ENCODE measurements around the gene MUC22. TPM values are rescaled to one million over a fixed set of nuclear protein-coding genes. Genes with fewer than 3 reads are reported as not detected.

Gene MUC22
- polyA plus RNA-seq, 2 of the 4 experiments (the other 2 are of a cell fraction): not detected

- TF ChIP-seq KDM5A (IDR thresholded peaks at IDR 0.05): no peak
- no peak for TF ChIP-seq ZNF302 (CRISPR knock-in tag; IDR thresholded peaks at IDR 0.05)
- TF ChIP-seq NPAS2 (CRISPR knock-in tag; IDR thresholded peaks at IDR 0.05; ENCODE audit: borderline replicate concordance): no peak
Observed at GRCh38 chr6:31083742-31084354, 73.6 kb downstream of the MUC22 start (continued).

Small RNA genes within 50 kb of the gene (small RNA-seq; reads per million reads assigned to genes)
- gene RNU6-1133P: 0 reads per million in 6 experiments

Other genes starting within 250 kb of the MUC22 start
- gene DDR1, start 126.0 kb upstream of the MUC22 start, polyA plus RNA-seq (2011; rRNA removed): 19.8 and 25.8 TPM in 2 replicates
- 31.9 to 44.2 TPM (median 43.5 TPM) in 3 replicates for gene DDR1, start 126.0 kb upstream of the MUC22 start, polyA plus RNA-seq (2017; fragmentation: RNase III; extraction: RNeasy Plus Mini Kit Qiagen cat#74134 plus additional on column Dnase treatment)
- gene GTF2H4, start 102.3 kb upstream of the MUC22 start, polyA plus RNA-seq (2011; rRNA removed): 19.7 and 24.8 TPM in 2 replicates
- gene GTF2H4, start 102.3 kb upstream of the MUC22 start, polyA plus RNA-seq (2017; fragmentation: RNase III; extraction: RNeasy Plus Mini Kit Qiagen cat#74134 plus additional on column Dnase treatment): 24.1 to 28.6 TPM (median 24.9 TPM) in 3 replicates
- gene VARS2, start 96.2 kb upstream of the MUC22 start, polyA plus RNA-seq (2011; rRNA removed): 15.5 and 16.1 TPM in 2 replicates
- gene VARS2, start 96.2 kb upstream of the MUC22 start, polyA plus RNA-seq (2017; fragmentation: RNase III; extraction: RNeasy Plus Mini Kit Qiagen cat#74134 plus additional on column Dnase treatment): 12.4 to 15.2 TPM (median 15.0 TPM) in 3 replicates
- not detected in 2 replicates for gene SFTA2, start 78.3 kb upstream of the MUC22 start, polyA plus RNA-seq (2011; rRNA removed)
- gene SFTA2, start 78.3 kb upstream of the MUC22 start, polyA plus RNA-seq (2017; fragmentation: RNase III; extraction: RNeasy Plus Mini Kit Qiagen cat#74134 plus additional on column Dnase treatment): not detected in 3 replicates
- 0.01 and 0.07 TPM in 2 replicates for gene MUCL3, start 69.5 kb upstream of the MUC22 start, polyA plus RNA-seq (2011; rRNA removed)
- gene MUCL3, start 69.5 kb upstream of the MUC22 start, polyA plus RNA-seq (2017; fragmentation: RNase III; extraction: RNeasy Plus Mini Kit Qiagen cat#74134 plus additional on column Dnase treatment): 0.03 to 0.08 TPM (median 0.04 TPM) in 3 replicates
- not detected in 2 replicates for gene MUC21, start 26.8 kb upstream of the MUC22 start, polyA plus RNA-seq (2011; rRNA removed)
- gene MUC21, start 26.8 kb upstream of the MUC22 start, polyA plus RNA-seq (2017; fragmentation: RNase III; extraction: RNeasy Plus Mini Kit Qiagen cat#74134 plus additional on column Dnase treatment): not detected in 3 replicates
- not detected in 2 replicates for gene C6orf15, start 102.1 kb downstream of the MUC22 start, polyA plus RNA-seq (2011; rRNA removed)
- not detected in 3 replicates for gene C6orf15, start 102.1 kb downstream of the MUC22 start, polyA plus RNA-seq (2017; fragmentation: RNase III; extraction: RNeasy Plus Mini Kit Qiagen cat#74134 plus additional on column Dnase treatment)
- 2.3 and 5.8 TPM in 2 replicates for gene PSORS1C1, start 104.3 kb downstream of the MUC22 start, polyA plus RNA-seq (2011; rRNA removed)
- 3.0 to 4.3 TPM (median 4.3 TPM) in 3 replicates for gene PSORS1C1, start 104.3 kb downstream of the MUC22 start, polyA plus RNA-seq (2017; fragmentation: RNase III; extraction: RNeasy Plus Mini Kit Qiagen cat#74134 plus additional on column Dnase treatment)
- not detected in 2 replicates for gene CDSN, start 110.0 kb downstream of the MUC22 start, polyA plus RNA-seq (2011; rRNA removed)
- not detected in 3 replicates for gene CDSN, start 110.0 kb downstream of the MUC22 start, polyA plus RNA-seq (2017; fragmentation: RNase III; extraction: RNeasy Plus Mini Kit Qiagen cat#74134 plus additional on column Dnase treatment)
- gene PSORS1C2, start 128.6 kb downstream of the MUC22 start, polyA plus RNA-seq (2011; rRNA removed): not detected in 2 replicates
- 0.08 TPM in 1 of 3 replicates, not detected in the others for gene PSORS1C2, start 128.6 kb downstream of the MUC22 start, polyA plus RNA-seq (2017; fragmentation: RNase III; extraction: RNeasy Plus Mini Kit Qiagen cat#74134 plus additional on column Dnase treatment)
- 7.4 and 8.6 TPM in 2 replicates for gene CCHCR1, start 147.3 kb downstream of the MUC22 start, polyA plus RNA-seq (2011; rRNA removed)
- 15.2 to 15.3 TPM (median 15.3 TPM) in 3 replicates for gene CCHCR1, start 147.3 kb downstream of the MUC22 start, polyA plus RNA-seq (2017; fragmentation: RNase III; extraction: RNeasy Plus Mini Kit Qiagen cat#74134 plus additional on column Dnase treatment)
- gene TCF19, start 148.1 kb downstream of the MUC22 start, polyA plus RNA-seq (2011; rRNA removed): 6.4 and 7.4 TPM in 2 replicates
- gene TCF19, start 148.1 kb downstream of the MUC22 start, polyA plus RNA-seq (2017; fragmentation: RNase III; extraction: RNeasy Plus Mini Kit Qiagen cat#74134 plus additional on column Dnase treatment): 10.1 to 11.2 TPM (median 10.8 TPM) in 3 replicates
- gene POU5F1, start 160.2 kb downstream of the MUC22 start, polyA plus RNA-seq (2011; rRNA removed): 2.7 and 3.9 TPM in 2 replicates
- 2.7 to 3.5 TPM (median 2.8 TPM) in 3 replicates for gene POU5F1, start 160.2 kb downstream of the MUC22 start, polyA plus RNA-seq (2017; fragmentation: RNase III; extraction: RNeasy Plus Mini Kit Qiagen cat#74134 plus additional on column Dnase treatment)

All from A549 (cell line).